Vagina (tissue), 2 donors: ENCODE data around the gene FAM124A. TPM values are rescaled to one million over a fixed set of nuclear protein-coding genes. Genes with fewer than 3 reads are reported as not detected.

Experiments
- DNase-seq, 2 donors: peaks; one replicate each; pipeline ENCODE4 v3.0.0-alpha.2; 2017; ENCODE audit errors: extremely low spot score in 2 of 2
- H3K27ac ChIP-seq: fragments of 200-600 bp; sonication (generic); one replicate; pipeline ENCODE4 v1.5.1; 2019
- H3K27me3 ChIP-seq: fragments of 200-600 bp; sonication (generic); one replicate; pipeline ENCODE4 v1.5.1; 2019
- H3K36me3 ChIP-seq, 2 donors: fragments of 200-600 bp; sonication (generic); one replicate each; pipeline ENCODE4 v1.5.1; 2017 to 2019
- H3K4me1 ChIP-seq: fragments of 200-600 bp; sonication (generic); one replicate; pipeline ENCODE4 v1.5.1; 2019
- H3K4me3 ChIP-seq, 2 donors: fragments of 200-600 bp; sonication (generic); 1 replicate in 1 of 2; 2 replicates in 1 of 2; pipeline ENCODE4 v1.5.1; 2016 to 2019
- H3K9me3 ChIP-seq: fragments of 200-600 bp; sonication (generic); one replicate; pipeline ENCODE4 v1.5.1; 2019
- POLR2A ChIP-seq, 2 donors: fragments of 450-650 bp; IDR thresholded peaks; one replicate each; pipeline ENCODE4 v1.6.1; 2017; ENCODE audit warnings: antibody characterized with exemption in 2 of 2, mild to moderate bottlenecking in 2 of 2, moderate library complexity in 2 of 2
- POLR2AphosphoS5 ChIP-seq, 2 donors: sonication (generic); formaldehyde crosslinking; IDR thresholded peaks; one replicate each; pipeline ENCODE4 v1.9.0; 2017; ENCODE audit warnings: antibody characterized with exemption in 2 of 2, mild to moderate bottlenecking in 2 of 2, low read depth in 1 of 2; ENCODE audit not compliant: insufficient read depth in 1 of 2
- intact Hi-C: fragments of 100-400 bp; cut with DNase I; formaldehyde crosslinking; loops from one replicate; pipeline ENCODE4 v1.15.1; 2023
- total RNA-seq: library from RNA; depleted of rRNA; stranded (reverse); fragments of >200 nt; gene quantifications from one replicate; pipeline ENCODE4 v1.2.3, GENCODE V29; 2016
- TF ChIP-seq, protein P1 (sequence below), 3 experiments: fragments of 450-650 bp in 2 of 3; fragments of 200-600 bp in 1 of 3; sonication (generic) in 1 of 3; IDR thresholded peaks; one replicate each; pipeline ENCODE4 v1.5.1; 2017 to 2019; ENCODE audit warnings: antibody characterized with exemption in 3 of 3, mild to moderate bottlenecking in 2 of 3, moderate library complexity in 2 of 3

Gene FAM124A
- total RNA-seq, 1 donor from 2014 or later, result 5.4 TPM

DNA sequence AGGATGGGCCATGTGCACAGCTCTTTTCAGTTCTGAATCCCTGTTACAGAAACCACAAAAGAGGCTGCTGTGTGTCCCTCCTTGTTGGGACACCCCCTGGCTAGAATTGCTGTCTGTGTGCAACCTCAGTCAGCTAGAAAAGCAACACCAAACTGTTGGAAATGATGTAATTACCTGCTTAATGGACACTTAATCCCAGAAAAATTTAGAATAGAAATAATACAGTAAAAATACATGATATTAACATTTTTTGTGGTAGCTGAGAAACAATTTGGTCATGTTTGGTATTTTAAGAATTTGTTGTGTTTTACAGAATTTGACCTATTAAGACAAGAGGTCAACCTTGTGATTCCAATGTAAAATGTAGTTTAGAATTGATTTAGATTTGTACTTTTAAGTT, 46.8 kb downstream of the FAM124A start:
- TF ChIP-seq, protein P1, sequence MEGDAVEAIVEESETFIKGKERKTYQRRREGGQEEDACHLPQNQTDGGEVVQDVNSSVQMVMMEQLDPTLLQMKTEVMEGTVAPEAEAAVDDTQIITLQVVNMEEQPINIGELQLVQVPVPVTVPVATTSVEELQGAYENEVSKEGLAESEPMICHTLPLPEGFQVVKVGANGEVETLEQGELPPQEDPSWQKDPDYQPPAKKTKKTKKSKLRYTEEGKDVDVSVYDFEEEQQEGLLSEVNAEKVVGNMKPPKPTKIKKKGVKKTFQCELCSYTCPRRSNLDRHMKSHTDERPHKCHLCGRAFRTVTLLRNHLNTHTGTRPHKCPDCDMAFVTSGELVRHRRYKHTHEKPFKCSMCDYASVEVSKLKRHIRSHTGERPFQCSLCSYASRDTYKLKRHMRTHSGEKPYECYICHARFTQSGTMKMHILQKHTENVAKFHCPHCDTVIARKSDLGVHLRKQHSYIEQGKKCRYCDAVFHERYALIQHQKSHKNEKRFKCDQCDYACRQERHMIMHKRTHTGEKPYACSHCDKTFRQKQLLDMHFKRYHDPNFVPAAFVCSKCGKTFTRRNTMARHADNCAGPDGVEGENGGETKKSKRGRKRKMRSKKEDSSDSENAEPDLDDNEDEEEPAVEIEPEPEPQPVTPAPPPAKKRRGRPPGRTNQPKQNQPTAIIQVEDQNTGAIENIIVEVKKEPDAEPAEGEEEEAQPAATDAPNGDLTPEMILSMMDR (IDR thresholded peaks at IDR 0.05), result no peak
- TF ChIP-seq POLR2AphosphoS5 (IDR thresholded peaks at IDR 0.05; ENCODE audit: insufficient read depth in 1 of 2, low read depth in 1 of 2) (no peak), POLR2A (IDR thresholded peaks at IDR 0.05) (no peak)
- DNase-seq, result no peak
- Histone ChIP-seq H3K27me3 (no peaks in the 10 kb centered on the region), H3K4me3 (no peak overlapping the region), H3K27ac (no peak overlapping the region), H3K36me3 (no peaks in the 10 kb centered on the region), H3K9me3 (no peaks in the 10 kb centered on the region), H3K4me1 (no peaks in the 10 kb centered on the region)
- intact Hi-C loops, result no loop called here

DNA sequence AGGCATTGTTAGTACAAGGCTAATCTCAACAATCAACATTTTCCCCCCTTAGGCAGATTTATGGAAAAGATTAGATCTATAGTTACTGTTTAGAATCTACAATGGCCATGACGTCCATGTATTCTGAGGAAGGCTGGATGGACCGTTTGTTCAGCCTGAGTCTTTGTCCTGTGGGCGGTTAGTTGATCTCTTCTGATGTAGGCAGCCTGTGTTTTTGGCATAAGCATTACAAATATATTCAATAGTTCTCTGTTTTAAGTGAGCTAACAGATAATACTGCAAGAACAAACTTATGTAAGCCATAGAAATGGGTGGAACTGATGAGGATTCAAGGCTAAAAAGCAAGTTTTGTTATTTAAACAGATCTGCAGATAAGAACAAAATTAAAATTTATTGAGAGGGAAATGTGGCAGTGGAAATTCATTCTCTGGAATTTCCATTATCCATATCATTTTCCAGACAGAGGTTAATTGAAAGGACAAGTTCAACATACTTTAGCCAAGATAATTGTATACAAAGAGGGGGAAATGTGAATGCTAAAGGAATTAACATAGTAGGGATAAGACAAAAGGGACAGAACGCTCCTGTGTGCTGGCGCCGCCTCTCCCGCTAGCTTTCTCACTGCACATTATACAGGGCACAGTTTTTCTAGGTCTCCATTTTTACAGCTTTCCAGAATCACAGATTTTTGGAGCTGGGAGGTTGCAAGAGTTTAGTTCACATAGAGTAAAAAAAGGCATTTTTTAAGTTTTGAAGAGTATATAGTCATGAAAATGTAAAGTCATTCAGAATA, 48.6 kb downstream of the FAM124A start:
- Histone ChIP-seq H3K9me3 (no peaks in the 10 kb centered on the region), H3K4me1 (no peaks in the 10 kb centered on the region), H3K27ac (no peak overlapping the region), H3K36me3 (no peaks in the 10 kb centered on the region), H3K4me3 (no peak overlapping the region), H3K27me3 (no peaks in the 10 kb centered on the region)
- TF ChIP-seq POLR2AphosphoS5 (IDR thresholded peaks at IDR 0.05; ENCODE audit: insufficient read depth in 1 of 2, low read depth in 1 of 2), result no peak
- no peak for TF ChIP-seq POLR2A (IDR thresholded peaks at IDR 0.05)
- TF ChIP-seq, protein P1 (IDR thresholded peaks at IDR 0.05), result no peak
- no peak for DNase-seq
- intact Hi-C loops, result no loop called here

DNA sequence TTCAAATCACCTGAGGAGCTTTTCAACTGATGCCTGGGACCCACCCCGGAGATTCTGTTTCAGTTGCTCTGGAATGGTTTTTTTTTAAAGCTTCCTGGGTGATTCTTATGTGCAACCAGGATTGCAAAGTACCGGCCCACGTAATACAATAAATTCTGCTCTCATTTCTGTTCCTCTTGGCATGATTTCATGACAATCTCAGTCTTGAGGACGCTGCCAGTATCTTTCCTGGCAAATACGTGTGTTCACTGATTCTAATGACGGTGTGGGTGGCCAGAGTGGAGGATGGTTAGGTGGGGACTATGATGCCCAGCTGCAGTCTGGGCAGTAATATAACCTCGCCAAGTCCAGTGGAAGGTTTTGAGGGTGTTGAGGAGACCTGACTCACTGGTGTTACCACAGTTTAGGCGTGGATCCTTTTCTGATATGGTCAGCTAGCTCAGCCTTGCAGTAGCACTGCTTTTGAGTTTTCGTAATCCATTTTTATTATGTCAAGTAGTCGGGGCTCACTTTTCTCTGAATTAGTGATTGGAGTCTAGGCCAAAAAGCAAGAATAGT, 49.4 kb downstream of the FAM124A start:
- H3K4me3 ChIP-seq, result no peak overlapping the region
- no peaks in the 10 kb centered on the region for H3K27me3 ChIP-seq
- H3K36me3 ChIP-seq, result no peaks in the 10 kb centered on the region
- H3K27ac ChIP-seq, result no peak overlapping the region
- no peaks in the 10 kb centered on the region for H3K9me3 ChIP-seq
- H3K4me1 ChIP-seq, result no peaks in the 10 kb centered on the region
- TF ChIP-seq POLR2AphosphoS5 (IDR thresholded peaks at IDR 0.05; ENCODE audit: insufficient read depth in 1 of 2, low read depth in 1 of 2) (no peak), POLR2A (IDR thresholded peaks at IDR 0.05) (no peak)
- TF ChIP-seq, protein P1 (IDR thresholded peaks at IDR 0.05), result no peak
- no peak for DNase-seq
- intact Hi-C loops, result no loop called here

DNA sequence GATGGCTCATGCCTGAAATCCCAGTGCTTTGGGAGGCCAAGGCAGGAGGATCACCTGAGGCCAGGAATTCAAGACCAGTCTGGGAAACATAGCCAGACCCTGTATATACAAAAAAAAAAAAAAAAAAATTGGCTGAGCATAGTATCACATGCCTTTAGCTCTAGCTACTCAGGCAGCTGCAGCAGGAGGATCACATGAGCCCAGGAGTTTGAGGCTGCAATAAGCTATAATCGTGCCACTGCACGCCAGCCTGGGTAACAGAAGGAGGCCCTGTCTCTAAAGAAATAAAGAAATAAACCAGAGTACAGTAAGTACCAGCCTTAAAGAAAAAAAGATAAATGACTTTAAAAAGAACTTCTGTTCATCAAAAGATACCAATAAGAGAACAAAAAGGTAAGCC, 52.9 kb downstream of the FAM124A start:
- Histone ChIP-seq H3K36me3 (no peaks in the 10 kb centered on the region), H3K27me3 (no peaks in the 10 kb centered on the region), H3K27ac (no peak overlapping the region), H3K4me1 (no peaks in the 10 kb centered on the region), H3K9me3 (no peaks in the 10 kb centered on the region), H3K4me3 (no peak overlapping the region)
- TF ChIP-seq, protein P1 (IDR thresholded peaks at IDR 0.05), result no peak
- TF ChIP-seq POLR2AphosphoS5 (IDR thresholded peaks at IDR 0.05; ENCODE audit: insufficient read depth in 1 of 2, low read depth in 1 of 2) (no peak), POLR2A (IDR thresholded peaks at IDR 0.05) (no peak)
- intact Hi-C loops, result no loop called here
- DNase-seq, result no peak

DNA sequence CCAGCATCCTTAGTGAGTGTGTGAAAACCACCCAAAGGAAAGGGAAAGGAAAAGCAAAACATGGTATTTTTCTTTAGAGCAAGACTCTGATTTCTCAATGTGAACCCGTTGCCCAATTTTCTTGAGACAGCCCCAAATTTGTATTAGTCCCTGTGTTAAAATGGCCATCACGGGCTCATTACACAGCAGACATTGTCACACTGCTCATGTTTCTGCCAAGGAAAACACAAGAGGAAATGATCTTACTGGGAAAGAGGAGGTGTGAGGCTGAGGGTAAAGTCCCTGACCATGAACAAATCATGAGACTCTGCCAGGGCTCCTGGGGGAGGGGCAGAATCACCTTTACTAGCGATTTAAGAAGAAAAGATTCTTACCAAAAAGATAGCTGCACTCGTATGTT, 54.4 kb downstream of the FAM124A start:
- intact Hi-C loops, result no loop called here
- TF ChIP-seq POLR2AphosphoS5 (IDR thresholded peaks at IDR 0.05; ENCODE audit: insufficient read depth in 1 of 2, low read depth in 1 of 2), result no peak
- TF ChIP-seq, protein P1 (IDR thresholded peaks at IDR 0.05), result no peak
- TF ChIP-seq POLR2A (IDR thresholded peaks at IDR 0.05), result no peak
- Histone ChIP-seq H3K27ac (no peak overlapping the region), H3K9me3 (no peaks in the 10 kb centered on the region), H3K27me3 (no peaks in the 10 kb centered on the region), H3K4me3 (no peak overlapping the region), H3K4me1 (no peaks in the 10 kb centered on the region), H3K36me3 (no peaks in the 10 kb centered on the region)
- DNase-seq, result no peak
